Thyroid gland (tissue), 4 donors: ENCODE data around the gene TPCN2. TPM values are rescaled to one million over a fixed set of nuclear protein-coding genes. Genes with fewer than 3 reads are reported as not detected.

ENCODE experiments used
- DNase-seq, 2 donors: peaks; one replicate each; pipeline ENCODE4 v3.0.0-alpha.2; 2019
- H3K27ac ChIP-seq, 3 donors: fragments of 200-600 bp; sonication (generic); 1 replicate in 2 of 3; 2 replicates in 1 of 3; pipeline ENCODE4 v1.5.1; 2016 to 2019; ENCODE audit warnings: mild to moderate bottlenecking in 1 of 3, moderate library complexity in 1 of 3
- H3K27me3 ChIP-seq: fragments of 200-600 bp; sonication (generic); one replicate; pipeline ENCODE4 v1.5.1; 2019
- H3K36me3 ChIP-seq, 2 donors: fragments of 200-600 bp; sonication (generic); one replicate each; pipeline ENCODE4 v1.5.1; 2016 to 2019
- H3K4me1 ChIP-seq, 2 donors: fragments of 200-600 bp; sonication (generic); one replicate each; pipeline ENCODE4 v1.5.1; 2017 to 2019
- H3K4me3 ChIP-seq, 3 donors: fragments of 200-600 bp; sonication (generic); replicated peaks in 1 of 3; 1 replicate in 2 of 3; 2 replicates in 1 of 3; pipeline ENCODE4 v1.5.1; 2016; ENCODE audit warnings: mild to moderate bottlenecking in 1 of 3
- H3K9me3 ChIP-seq: fragments of 200-600 bp; sonication (generic); one replicate; pipeline ENCODE4 v1.5.1; 2017
- POLR2A ChIP-seq, 2 donors: fragments of 450-650 bp; IDR thresholded peaks; one replicate each; pipeline ENCODE4 v1.6.1; 2017; ENCODE audit warnings: antibody characterized with exemption in 2 of 2, mild to moderate bottlenecking in 2 of 2, moderate library complexity in 1 of 2
- WGBS, 2 donors: methylation state at CpG; one replicate each; pipeline ENCODE4 v1.1.5; 2017; 5-methylcytosine and 5-hydroxymethylcytosine counted together
- intact Hi-C: fragments of 100-400 bp; cut with DNase I; formaldehyde crosslinking; loops from one replicate; pipeline ENCODE4 v1.15.1; 2023
- total RNA-seq, 4 donors: library from RNA; depleted of rRNA; stranded (reverse); fragments of >200 nt; gene quantifications; one replicate each; pipeline ENCODE4 v1.2.3, GENCODE V29; 2016
- TF ChIP-seq, protein P1 (sequence below), 6 experiments: fragments of 200-600 bp in 3 of 6; fragments of 450-650 bp in 3 of 6; sonication (generic) in 3 of 6; IDR thresholded peaks; one replicate each; pipeline ENCODE4 v1.5.1; 2016 to 2019; ENCODE audit warnings: antibody characterized with exemption in 6 of 6, mild to moderate bottlenecking in 2 of 6, inconsistent platforms in 1 of 6, moderate library complexity in 1 of 6

Gene TPCN2
- total RNA-seq, 4 donors from 2014 or later: 10.5 to 30.4 (median 13.7) TPM

DNA sequence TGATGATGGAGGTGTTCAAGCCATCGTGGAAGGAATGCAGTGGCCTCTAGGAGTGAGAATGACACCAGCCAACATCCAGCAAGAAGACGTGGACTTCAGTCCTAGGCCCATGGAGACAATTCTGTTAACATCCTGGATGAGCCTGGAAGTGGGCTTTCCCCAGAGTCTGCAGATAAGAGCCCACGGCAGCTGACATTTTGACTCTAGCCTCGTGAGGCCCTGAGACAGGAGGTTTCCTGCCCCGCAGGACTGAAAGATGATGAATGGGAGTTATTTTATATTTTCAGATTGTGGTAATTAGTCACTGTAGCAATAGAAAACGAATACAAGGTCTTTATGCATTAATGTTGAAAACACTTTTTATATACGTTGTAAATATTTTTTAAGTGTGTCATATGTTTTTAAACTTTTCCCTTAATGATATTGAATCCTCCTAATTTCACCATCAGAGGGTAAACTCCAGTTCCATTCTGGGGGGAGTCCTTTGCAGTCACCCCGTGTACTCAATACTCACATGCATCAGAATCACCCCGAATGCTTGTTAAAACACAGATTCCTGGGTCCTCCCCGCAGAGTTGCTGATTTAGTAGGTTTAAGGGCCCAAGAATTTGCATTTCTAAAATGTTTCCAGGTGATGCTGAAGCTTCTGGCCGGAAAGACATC lies 570 bp upstream of the TPCN2 start:
- Histone ChIP-seq H3K4me1 (peaks cover 7 to 26% of the 10 kb centered on the region in 2 donors), H3K9me3 (no peaks in the 10 kb centered on the region), H3K27me3 (no peaks in the 10 kb centered on the region), H3K27ac (no peak overlapping the region), H3K4me3 (peak overlapping the region in 1 of 3 donors; percentile 90), H3K36me3 (no peaks in the 10 kb centered on the region)
- WGBS, 2 donors: 34 to 45% methylated on average over 11 of the region's 11 CpGs
- DNase-seq: no peak
- TF ChIP-seq POLR2A (IDR thresholded peaks at IDR 0.05): no peak
- TF ChIP-seq, protein P1, sequence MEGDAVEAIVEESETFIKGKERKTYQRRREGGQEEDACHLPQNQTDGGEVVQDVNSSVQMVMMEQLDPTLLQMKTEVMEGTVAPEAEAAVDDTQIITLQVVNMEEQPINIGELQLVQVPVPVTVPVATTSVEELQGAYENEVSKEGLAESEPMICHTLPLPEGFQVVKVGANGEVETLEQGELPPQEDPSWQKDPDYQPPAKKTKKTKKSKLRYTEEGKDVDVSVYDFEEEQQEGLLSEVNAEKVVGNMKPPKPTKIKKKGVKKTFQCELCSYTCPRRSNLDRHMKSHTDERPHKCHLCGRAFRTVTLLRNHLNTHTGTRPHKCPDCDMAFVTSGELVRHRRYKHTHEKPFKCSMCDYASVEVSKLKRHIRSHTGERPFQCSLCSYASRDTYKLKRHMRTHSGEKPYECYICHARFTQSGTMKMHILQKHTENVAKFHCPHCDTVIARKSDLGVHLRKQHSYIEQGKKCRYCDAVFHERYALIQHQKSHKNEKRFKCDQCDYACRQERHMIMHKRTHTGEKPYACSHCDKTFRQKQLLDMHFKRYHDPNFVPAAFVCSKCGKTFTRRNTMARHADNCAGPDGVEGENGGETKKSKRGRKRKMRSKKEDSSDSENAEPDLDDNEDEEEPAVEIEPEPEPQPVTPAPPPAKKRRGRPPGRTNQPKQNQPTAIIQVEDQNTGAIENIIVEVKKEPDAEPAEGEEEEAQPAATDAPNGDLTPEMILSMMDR (IDR thresholded peaks at IDR 0.05): no peak
- intact Hi-C loops: no loop called here

DNA sequence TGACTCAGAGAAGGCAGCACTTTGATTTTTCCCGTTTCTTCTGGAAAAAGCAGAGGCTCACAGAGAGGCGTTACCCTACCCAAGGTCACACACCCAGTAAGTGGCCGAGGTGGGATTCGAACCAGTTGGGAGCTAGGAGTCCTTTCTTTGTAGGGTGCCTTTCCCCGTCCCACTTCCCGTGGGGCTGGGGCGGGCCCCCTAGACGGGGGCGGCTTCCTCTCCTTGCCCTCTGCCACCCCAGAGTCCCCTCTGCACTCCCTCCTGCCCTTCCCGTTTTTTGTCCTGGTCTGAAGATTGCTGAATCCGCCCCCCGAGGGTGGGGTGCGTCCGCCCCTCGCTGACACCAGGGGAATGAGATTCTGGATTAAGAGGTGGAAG lies 747 bp downstream of the TPCN2 start:
- intact Hi-C loops: no loop called here
- peaks cover 7 to 21% of the 10 kb centered on the region in 2 donors for H3K4me1 ChIP-seq

DNA sequence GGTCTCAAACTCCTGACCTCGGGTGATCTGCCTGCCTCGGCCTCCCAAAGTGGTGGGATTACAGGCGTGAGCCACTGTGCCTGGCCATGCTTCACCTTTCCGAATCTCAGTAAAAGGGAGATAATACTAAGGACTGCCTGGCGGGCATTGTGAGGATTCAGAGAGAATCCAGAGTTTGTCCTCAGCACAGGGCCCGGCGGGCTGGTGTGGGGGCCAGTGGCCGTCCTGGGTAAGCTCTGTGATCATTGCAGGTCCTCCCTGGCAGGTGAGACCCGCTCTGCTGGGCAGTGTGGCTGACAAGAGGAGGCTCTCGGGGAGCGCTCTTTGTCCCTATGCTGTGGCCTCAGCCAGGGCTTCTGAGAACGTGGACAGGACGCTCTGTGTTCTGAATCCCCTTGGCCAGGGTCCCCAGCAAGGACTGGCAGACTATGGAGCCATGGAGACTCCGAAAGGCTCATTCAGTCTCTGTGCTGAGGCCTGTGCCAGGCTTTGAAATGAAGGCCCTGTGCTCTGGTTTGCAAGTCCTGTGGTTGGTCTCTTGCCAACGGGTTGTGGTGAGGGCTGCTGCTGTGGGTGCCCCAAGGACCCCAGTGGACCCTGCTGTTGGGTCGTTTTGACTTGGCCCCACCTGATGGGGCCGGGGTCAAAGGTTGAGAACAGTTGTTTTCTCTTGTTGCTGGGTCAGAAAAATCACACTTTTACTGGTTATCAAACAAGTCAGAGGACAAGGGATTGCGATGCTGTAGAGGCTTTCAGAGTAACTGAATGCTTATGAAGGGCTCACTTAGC lies 2.1 kb downstream of the TPCN2 start:
- 69 to 87% methylated on average over 9 to 15 of the region's 18 CpGs for WGBS, 2 donors
- DNase-seq: no peak
- Histone ChIP-seq H3K36me3 (no peaks in the 10 kb centered on the region), H3K27ac (no peak overlapping the region), H3K9me3 (no peaks in the 10 kb centered on the region), H3K4me3 (no peak overlapping the region), H3K4me1 (peaks cover 7 to 21% of the 10 kb centered on the region in 2 donors), H3K27me3 (no peaks in the 10 kb centered on the region)
- intact Hi-C loops: no loop called here
- TF ChIP-seq, protein P1 (IDR thresholded peaks at IDR 0.05): no peak
- TF ChIP-seq POLR2A (IDR thresholded peaks at IDR 0.05): no peak

More for the DNA sequence above, 747 bp downstream of the TPCN2 start:
- DNase-seq: peak in 1 of 2 donors; percentile 9
- TF ChIP-seq POLR2A (IDR thresholded peaks at IDR 0.05): no peak
- TF ChIP-seq, protein P1 (IDR thresholded peaks at IDR 0.05): no peak
- H3K4me3 ChIP-seq: peak overlapping the region; percentile 51 to 90 (median 71)
- peak overlapping the region in 2 of 3 donors; percentile 80 to 90 for H3K27ac ChIP-seq
- WGBS, 2 donors: 14 to 16% methylated on average over 15 of the region's 15 CpGs
- H3K9me3 ChIP-seq: no peaks in the 10 kb centered on the region
- H3K36me3 ChIP-seq: no peaks in the 10 kb centered on the region
- no peaks in the 10 kb centered on the region for H3K27me3 ChIP-seq

DNA sequence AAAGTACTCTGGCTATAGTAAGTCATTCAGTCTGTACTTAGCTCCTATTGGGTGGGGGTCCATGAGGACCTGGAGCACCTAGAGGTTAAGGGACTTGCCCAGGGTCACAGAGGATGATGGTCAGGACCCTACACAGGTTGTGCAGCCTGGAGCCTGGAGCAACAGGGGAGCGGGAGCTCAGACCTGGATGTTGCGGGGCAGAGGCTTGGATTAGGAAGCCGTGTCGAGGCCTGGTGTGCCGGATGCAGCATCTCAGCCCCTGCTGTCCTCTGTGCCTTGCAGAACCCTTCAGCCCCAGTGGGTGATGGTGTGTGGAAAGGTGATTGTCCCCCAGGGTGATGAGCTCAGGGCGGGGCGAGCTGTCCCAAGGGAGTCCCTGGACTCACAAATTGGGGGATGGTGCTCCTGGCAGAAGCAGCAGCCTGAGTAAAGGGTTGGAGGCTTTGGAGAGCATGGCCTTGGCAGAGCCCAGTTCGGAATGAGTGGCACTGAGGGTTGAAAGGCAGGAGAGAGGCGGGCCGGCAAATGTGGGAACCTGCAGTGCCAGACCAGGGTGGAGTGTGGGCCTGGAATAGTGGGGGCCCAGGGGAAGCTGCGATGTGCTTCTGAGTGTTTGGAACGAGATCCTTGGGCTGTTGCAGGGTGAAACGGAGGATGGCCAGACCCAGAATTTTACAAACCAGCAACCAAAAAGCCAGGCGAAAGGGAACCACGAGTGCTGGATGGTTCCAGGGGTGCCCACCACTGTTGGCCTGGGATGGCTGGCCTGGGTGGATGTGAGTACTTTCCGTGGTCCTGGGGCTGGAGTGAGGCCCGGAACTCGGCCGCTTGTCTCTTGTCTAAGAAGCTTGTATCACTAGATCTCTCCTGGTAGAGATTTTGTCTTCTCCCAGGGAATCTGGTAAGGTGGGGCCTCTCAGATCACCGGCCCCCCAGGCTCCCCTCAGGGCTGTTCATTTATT lies 2.9 kb downstream of the TPCN2 start:
- intact Hi-C loops: no loop called here
- H3K4me1 ChIP-seq: peaks cover 7 to 21% of the 10 kb centered on the region in 2 donors
- no peaks in the 10 kb centered on the region for H3K9me3 ChIP-seq
- no peak for DNase-seq
- 86% methylated on average over 14 to 20 of the region's 20 CpGs for WGBS, 2 donors
- H3K27ac ChIP-seq: no peak overlapping the region
- TF ChIP-seq, protein P1 (IDR thresholded peaks at IDR 0.05): no peak
- no peak for TF ChIP-seq POLR2A (IDR thresholded peaks at IDR 0.05)
- H3K4me3 ChIP-seq: no peak overlapping the region
- no peaks in the 10 kb centered on the region for H3K36me3 ChIP-seq
- no peaks in the 10 kb centered on the region for H3K27me3 ChIP-seq
